Measurements from ENCODE around the gene DHRS1.

DNA sequence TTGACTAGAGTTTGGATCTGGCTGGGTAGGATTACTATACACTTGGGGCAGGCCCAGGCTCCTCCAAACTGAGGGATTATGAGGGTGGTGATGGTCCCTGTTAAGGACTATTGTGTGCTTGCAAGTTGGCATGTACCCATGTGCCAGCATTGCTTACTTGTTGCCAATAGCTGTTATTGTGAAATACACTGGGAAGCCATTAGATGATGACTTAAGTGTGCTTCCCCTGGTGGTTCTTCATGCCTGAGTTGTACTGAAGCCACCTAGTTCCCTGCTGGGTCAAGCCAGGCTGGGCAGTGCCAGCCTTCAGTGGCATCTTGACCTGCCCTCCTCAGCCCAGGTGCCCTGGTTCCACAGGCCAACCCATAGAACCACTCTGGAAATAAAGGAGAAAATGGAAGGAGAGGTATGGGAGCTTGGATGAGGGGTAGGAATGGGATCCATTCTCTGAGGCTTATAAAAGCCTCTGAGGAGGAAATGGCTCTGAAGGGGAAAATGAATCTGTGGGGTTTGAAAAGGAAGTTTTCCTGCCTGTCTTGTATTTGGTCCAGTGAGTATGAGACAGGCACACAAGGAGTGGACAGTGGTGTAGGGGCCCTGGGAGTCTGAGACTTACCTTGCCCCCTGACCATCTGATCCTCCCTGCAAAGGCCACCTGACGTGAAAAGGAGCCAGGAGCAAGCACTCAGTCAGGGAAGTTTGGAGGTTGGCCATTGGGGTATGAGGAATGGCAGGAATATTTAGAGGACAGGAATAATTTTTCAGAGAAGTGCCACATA, 12.4 kb upstream of the DHRS1 start:
- TF ChIP-seq RAD21 (IDR thresholded peaks at IDR 0.05; ENCODE audit: low read depth), result no peak
- no peak for TF ChIP-seq ZFX (IDR thresholded peaks at IDR 0.05)
- TF ChIP-seq, protein P1, sequence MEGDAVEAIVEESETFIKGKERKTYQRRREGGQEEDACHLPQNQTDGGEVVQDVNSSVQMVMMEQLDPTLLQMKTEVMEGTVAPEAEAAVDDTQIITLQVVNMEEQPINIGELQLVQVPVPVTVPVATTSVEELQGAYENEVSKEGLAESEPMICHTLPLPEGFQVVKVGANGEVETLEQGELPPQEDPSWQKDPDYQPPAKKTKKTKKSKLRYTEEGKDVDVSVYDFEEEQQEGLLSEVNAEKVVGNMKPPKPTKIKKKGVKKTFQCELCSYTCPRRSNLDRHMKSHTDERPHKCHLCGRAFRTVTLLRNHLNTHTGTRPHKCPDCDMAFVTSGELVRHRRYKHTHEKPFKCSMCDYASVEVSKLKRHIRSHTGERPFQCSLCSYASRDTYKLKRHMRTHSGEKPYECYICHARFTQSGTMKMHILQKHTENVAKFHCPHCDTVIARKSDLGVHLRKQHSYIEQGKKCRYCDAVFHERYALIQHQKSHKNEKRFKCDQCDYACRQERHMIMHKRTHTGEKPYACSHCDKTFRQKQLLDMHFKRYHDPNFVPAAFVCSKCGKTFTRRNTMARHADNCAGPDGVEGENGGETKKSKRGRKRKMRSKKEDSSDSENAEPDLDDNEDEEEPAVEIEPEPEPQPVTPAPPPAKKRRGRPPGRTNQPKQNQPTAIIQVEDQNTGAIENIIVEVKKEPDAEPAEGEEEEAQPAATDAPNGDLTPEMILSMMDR (IDR thresholded peaks at IDR 0.05 in 2 of 3, conservative IDR thresholded peaks at IDR 0.05 in 1 of 3; ENCODE audit: borderline replicate concordance in 1 of 3, insufficient read depth in 1 of 3, low read depth in 2 of 3, low read length in 2 of 3), result no peak
- no peak for TF ChIP-seq CEBPB (IDR thresholded peaks at IDR 0.05; ENCODE audit: low read depth)
- no peak for TF ChIP-seq EZH2phosphoT487 (IDR thresholded peaks at IDR 0.05; ENCODE audit: borderline replicate concordance)
- no peak for TF ChIP-seq EZH2 (IDR thresholded peaks at IDR 0.05)
- TF ChIP-seq, protein P2, sequence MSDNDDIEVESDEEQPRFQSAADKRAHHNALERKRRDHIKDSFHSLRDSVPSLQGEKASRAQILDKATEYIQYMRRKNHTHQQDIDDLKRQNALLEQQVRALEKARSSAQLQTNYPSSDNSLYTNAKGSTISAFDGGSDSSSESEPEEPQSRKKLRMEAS (IDR thresholded peaks at IDR 0.05), result no peak
- TF ChIP-seq SIN3A (IDR thresholded peaks at IDR 0.05; ENCODE audit: low read depth), result no peak
- no peak for TF ChIP-seq POLR2A (IDR thresholded peaks at IDR 0.05; ENCODE audit: borderline replicate concordance, extremely low read depth, insufficient read depth, insufficient read length)
- no peak for TF ChIP-seq POLR2AphosphoS5 (IDR thresholded peaks at IDR 0.05; ENCODE audit: low read depth, low read length)
- no peak for TF ChIP-seq REST (IDR thresholded peaks at IDR 0.05; ENCODE audit: low read depth)
- TF ChIP-seq ZNF274 (IDR thresholded peaks at IDR 0.05; ENCODE audit: low read depth, low read length), result no peak

Data from HCT116 (cell line).